ENCODE data around the gene BPIFB3. TPM values are rescaled to one million over a fixed set of nuclear protein-coding genes. Genes with fewer than 3 reads are reported as not detected.

Gene BPIFB3
- polyA plus RNA-seq, 1 donor (not counting 4 experiments of a cell fraction or from before 2014, with no cell fraction given) = not detected

DNA sequence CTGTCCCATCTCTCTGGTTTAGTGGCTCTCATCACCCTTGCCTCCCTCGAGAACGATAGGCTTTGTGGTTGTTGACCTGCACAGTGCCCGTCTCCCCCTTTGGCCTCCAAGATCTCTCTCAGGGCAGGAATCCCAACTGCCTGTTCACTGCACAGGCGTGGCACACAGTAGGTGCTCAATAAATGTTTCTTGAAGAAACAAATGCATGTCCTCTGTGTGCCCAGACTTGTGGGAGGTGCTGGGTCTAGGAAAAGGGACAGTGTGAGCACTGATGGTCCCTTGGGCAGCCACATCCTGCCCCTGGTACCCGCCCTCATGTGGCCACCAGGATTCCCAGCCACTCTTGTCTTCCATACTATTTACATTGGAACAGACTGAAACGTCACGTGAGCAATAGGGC, 24.8 kb upstream of the BPIFB3 start:
- H3K27ac ChIP-seq (ENCODE audit: control insufficient read depth, insufficient read depth, low read length) = no peak overlapping the region
- H4K20me1 ChIP-seq (ENCODE audit: control insufficient read depth, extremely low read depth, insufficient read depth, low read length) = no peaks in the 10 kb centered on the region
- no peak overlapping the region for H3K4me3 ChIP-seq (ENCODE audit: control insufficient read depth in 2 of 3, extremely low read depth in 1 of 3, insufficient read depth in 2 of 3, low read depth in 1 of 3, low read length in 3 of 3)
- TF ChIP-seq, protein P1, sequence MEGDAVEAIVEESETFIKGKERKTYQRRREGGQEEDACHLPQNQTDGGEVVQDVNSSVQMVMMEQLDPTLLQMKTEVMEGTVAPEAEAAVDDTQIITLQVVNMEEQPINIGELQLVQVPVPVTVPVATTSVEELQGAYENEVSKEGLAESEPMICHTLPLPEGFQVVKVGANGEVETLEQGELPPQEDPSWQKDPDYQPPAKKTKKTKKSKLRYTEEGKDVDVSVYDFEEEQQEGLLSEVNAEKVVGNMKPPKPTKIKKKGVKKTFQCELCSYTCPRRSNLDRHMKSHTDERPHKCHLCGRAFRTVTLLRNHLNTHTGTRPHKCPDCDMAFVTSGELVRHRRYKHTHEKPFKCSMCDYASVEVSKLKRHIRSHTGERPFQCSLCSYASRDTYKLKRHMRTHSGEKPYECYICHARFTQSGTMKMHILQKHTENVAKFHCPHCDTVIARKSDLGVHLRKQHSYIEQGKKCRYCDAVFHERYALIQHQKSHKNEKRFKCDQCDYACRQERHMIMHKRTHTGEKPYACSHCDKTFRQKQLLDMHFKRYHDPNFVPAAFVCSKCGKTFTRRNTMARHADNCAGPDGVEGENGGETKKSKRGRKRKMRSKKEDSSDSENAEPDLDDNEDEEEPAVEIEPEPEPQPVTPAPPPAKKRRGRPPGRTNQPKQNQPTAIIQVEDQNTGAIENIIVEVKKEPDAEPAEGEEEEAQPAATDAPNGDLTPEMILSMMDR (optimal IDR thresholded peaks at IDR 0.05 in 1 of 3, IDR thresholded peaks at IDR 0.05 in 1 of 3, conservative IDR thresholded peaks at IDR 0.05 in 1 of 3; ENCODE audit: extremely low read depth in 1 of 3, insufficient read depth in 2 of 3, low read length in 3 of 3) = no peak
- TF ChIP-seq EZH2 (IDR thresholded peaks at IDR 0.05; ENCODE audit: low read length) = no peak
- no peak overlapping the region for H3K4me2 ChIP-seq (ENCODE audit: control insufficient read depth, extremely low read depth, insufficient read depth, low read depth, low read length)
- no peaks in the 10 kb centered on the region for H3K27me3 ChIP-seq (ENCODE audit: control insufficient read depth, extremely low read depth, insufficient read depth, low read length)
- H3K36me3 ChIP-seq (ENCODE audit: control insufficient read depth in 2 of 2, extremely low read depth in 1 of 2, insufficient read depth in 2 of 2, low read length in 2 of 2) = no peaks in the 10 kb centered on the region
- no peak for FAIRE-seq
- no peak overlapping the region for H3K9ac ChIP-seq (ENCODE audit: control insufficient read depth, extremely low read depth, insufficient read depth, low read length)
- H2AFZ ChIP-seq (ENCODE audit: control insufficient read depth, low read length) = no peak overlapping the region
- dilution Hi-C loops (cut with MboI; ENCODE audit: extremely low pct_ligation_motif_present, low sequenced_read_pairs) = no loop called here
- H3K79me2 ChIP-seq (ENCODE audit: control insufficient read depth, insufficient read depth, low read length) = no peaks in the 10 kb centered on the region
- H3K9me3 ChIP-seq (ENCODE audit: control insufficient read depth, low read depth, low read length) = no peaks in the 10 kb centered on the region
- DNase-seq (ENCODE audit: low read depth, low spot score) = no peak
- no peaks in the 10 kb centered on the region for H3K4me1 ChIP-seq (ENCODE audit: control insufficient read depth, extremely low read depth, insufficient read depth, low read length)
- H3K9me1 ChIP-seq (ENCODE audit: control insufficient read depth, extremely low read depth, insufficient read depth, low read length) = no peaks in the 10 kb centered on the region

DNA sequence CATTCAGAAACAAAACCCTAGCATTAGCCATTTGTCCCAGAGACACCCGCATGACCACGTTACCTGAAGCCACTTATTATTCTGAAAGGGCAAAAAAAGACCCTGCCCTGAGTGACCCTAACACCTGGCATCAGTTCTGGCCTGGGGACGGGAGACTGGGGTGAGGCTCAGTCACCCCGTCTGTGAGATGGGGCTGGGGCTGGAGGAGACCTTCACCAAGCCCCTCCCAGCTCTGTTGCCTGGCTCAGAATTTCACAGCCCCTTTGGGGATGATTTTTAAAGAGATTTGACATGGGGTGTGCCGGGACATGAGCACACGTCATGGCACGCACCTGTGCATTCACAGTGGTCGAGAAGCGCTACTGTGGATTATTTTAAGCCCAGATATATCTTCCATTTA, 23.6 kb upstream of the BPIFB3 start:
- FAIRE-seq = no peak
- H3K36me3 ChIP-seq (ENCODE audit: control insufficient read depth in 2 of 2, extremely low read depth in 1 of 2, insufficient read depth in 2 of 2, low read length in 2 of 2) = no peaks in the 10 kb centered on the region

More for the DNA sequence above, 23.6 kb upstream of the BPIFB3 start:
- Histone ChIP-seq H3K4me3 (ENCODE audit: control insufficient read depth in 2 of 3, extremely low read depth in 1 of 3, insufficient read depth in 2 of 3, low read depth in 1 of 3, low read length in 3 of 3) (no peak overlapping the region), H3K9me3 (ENCODE audit: control insufficient read depth, low read depth, low read length) (no peaks in the 10 kb centered on the region), H3K4me1 (ENCODE audit: control insufficient read depth, extremely low read depth, insufficient read depth, low read length) (no peaks in the 10 kb centered on the region), H3K79me2 (ENCODE audit: control insufficient read depth, insufficient read depth, low read length) (no peaks in the 10 kb centered on the region), H4K20me1 (ENCODE audit: control insufficient read depth, extremely low read depth, insufficient read depth, low read length) (no peaks in the 10 kb centered on the region), H3K27ac (ENCODE audit: control insufficient read depth, insufficient read depth, low read length) (no peak overlapping the region), H3K4me2 (ENCODE audit: control insufficient read depth, extremely low read depth, insufficient read depth, low read depth, low read length) (no peak overlapping the region), H3K9me1 (ENCODE audit: control insufficient read depth, extremely low read depth, insufficient read depth, low read length) (no peaks in the 10 kb centered on the region), H2AFZ (ENCODE audit: control insufficient read depth, low read length) (no peak overlapping the region), H3K9ac (ENCODE audit: control insufficient read depth, extremely low read depth, insufficient read depth, low read length) (no peak overlapping the region), H3K27me3 (ENCODE audit: control insufficient read depth, extremely low read depth, insufficient read depth, low read length) (no peaks in the 10 kb centered on the region)
- TF ChIP-seq, protein P1 (optimal IDR thresholded peaks at IDR 0.05 in 1 of 3, IDR thresholded peaks at IDR 0.05 in 1 of 3, conservative IDR thresholded peaks at IDR 0.05 in 1 of 3; ENCODE audit: extremely low read depth in 1 of 3, insufficient read depth in 2 of 3, low read length in 3 of 3) = no peak
- no peak for TF ChIP-seq EZH2 (IDR thresholded peaks at IDR 0.05; ENCODE audit: low read length)
- dilution Hi-C loops (cut with MboI; ENCODE audit: extremely low pct_ligation_motif_present, low sequenced_read_pairs) = no loop called here
- no peak for DNase-seq (ENCODE audit: low read depth, low spot score)
